HuH-7 (cell line): ENCODE measurements around the gene SIGLEC15.

ENCODE experiments used
- DNase-seq: peaks from one replicate; pipeline ENCODE4 v3.0.0; 2011; ENCODE audit warnings: low spot score

Gene SIGLEC15

GRCh38 chr18:45879681-45880655 is 54.5 kb downstream of the SIGLEC15 start:
- DNase-seq: peak; percentile 34

DNA sequence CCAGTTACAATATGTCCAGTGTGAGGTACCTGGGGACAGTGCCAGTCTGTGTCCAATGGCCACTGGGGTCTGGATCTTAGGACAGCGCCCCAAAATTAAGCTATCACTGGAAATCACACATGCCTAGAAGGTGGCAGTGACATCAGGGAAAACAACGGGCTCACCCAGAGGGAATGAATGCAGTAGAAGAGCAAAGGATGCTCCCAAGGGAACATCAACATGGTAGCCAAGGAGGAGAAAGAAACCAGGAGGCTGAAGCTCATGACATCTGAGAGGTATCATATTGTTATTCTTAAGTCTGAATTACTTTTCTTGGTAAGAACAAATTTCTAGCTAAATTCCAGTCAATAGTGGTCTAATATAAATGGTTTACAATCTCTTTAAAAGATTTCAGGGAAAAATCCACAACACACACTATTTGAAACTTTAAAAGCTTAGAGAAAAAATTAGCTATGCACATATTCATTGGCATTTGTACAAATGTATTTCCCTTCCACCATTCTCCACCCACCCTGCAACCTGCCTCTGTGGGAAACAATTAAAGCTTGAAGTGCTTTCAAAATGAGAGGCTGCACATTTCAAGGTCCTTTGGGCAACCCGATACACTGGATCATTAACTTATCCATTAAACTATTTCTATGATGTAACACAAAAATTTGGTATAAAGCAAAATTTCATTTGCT is 55.5 kb downstream of the SIGLEC15 start:
- no peak for DNase-seq

DNA sequence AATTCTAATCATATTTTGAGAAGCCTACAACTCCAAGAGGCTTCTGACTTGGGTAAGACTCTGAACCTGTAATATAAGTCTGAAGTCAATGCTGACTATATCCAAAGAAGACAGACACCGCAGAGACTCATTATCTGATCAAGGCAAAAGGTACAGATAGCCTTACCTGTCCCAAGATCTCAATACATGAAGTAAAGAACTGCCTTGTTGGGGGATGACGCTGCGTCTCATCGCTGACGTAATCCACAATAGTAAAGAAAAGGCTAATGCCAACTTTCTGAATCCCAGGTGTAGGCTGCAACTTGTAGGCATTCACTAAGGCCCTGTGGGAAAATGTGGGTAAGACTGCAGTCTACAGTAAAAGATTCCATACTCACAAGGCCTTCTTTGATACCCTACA is 62.1 kb downstream of the SIGLEC15 start:
- DNase-seq: no peak

- DNase-seq: no peak
These were observed 64.1 kb downstream of the SIGLEC15 start for GRCh38 chr18:45889419-45890064.

- DNase-seq: no peak
These were observed 65.1 kb downstream of the SIGLEC15 start for GRCh38 chr18:45890606-45891005.

- DNase-seq: no peak
These were observed 66.3 kb downstream of the SIGLEC15 start for GRCh38 chr18:45891806-45892205.
